B cell (primary cell): Measurements from ENCODE around the gene FIBCD1. TPM values are rescaled to one million over a fixed set of nuclear protein-coding genes. Genes with fewer than 3 reads are reported as not detected.

Experiments
- ATAC-seq: fragments of 200-7000 bp; cut with Tn5 transposase; one replicate; pipeline ENCODE4 v1.10.0; 2021; ENCODE audit warnings: low read depth, mild to moderate bottlenecking, moderate number of reproducible peaks, moderate library complexity
- CTCF ChIA-PET: fragments of 350-600 bp; sonication (Branson Sonifier 250); formaldehyde crosslinking; loops from one replicate; lab custom pipeline; 2021; ENCODE audit warnings: antibody characterized with exemption, inconsistent platforms; lab: Charles Lee
- POLR2A ChIA-PET: fragments of 350-600 bp; sonication (Branson Sonifier 250); formaldehyde crosslinking; loops from one replicate; lab custom pipeline; 2021; ENCODE audit warnings: antibody characterized with exemption; lab: Charles Lee
- DNase-seq: peaks from one replicate; pipeline ENCODE4 v3.0.0; 2013
- H2AFZ ChIP-seq: 2 replicates; pipeline ENCODE4 v1.6.1; 2012; ENCODE audit warnings: mild to moderate bottlenecking, low read depth, low read length; ENCODE audit not compliant: insufficient read depth, poor library complexity, severe bottlenecking
- H3K27ac ChIP-seq, 2 donors: 1 replicate in 1 of 2; 2 replicates in 1 of 2; pipeline ENCODE4 v1.5.1; 2012 to 2013; ENCODE audit warnings: low read length in 2 of 2, mild to moderate bottlenecking in 2 of 2, moderate library complexity in 1 of 2
- H3K27me3 ChIP-seq, 4 experiments: fragments of 200-600 bp in 1 of 4; sonication (generic) in 1 of 4; replicated peaks in 1 of 4; 1 replicate in 2 of 4; 2 replicates in 2 of 4; pipeline versions ENCODE4 v1.6.1 to v1.7.0; 2013 to 2016; ENCODE audit warnings: low read length in 3 of 4, mild to moderate bottlenecking in 2 of 4, mixed read lengths in 1 of 4, moderate library complexity in 1 of 4; ENCODE audit not compliant: insufficient read depth in 4 of 4, control insufficient read depth in 3 of 4; ENCODE audit errors: control extremely low read depth in 1 of 4
- H3K36me3 ChIP-seq, 2 experiments: replicated peaks in 1 of 2; 1 replicate in 1 of 2; 2 replicates in 1 of 2; pipeline versions ENCODE4 v1.6.1 to v1.7.1; 2013; ENCODE audit warnings: low read length in 1 of 2; ENCODE audit not compliant: insufficient read depth in 2 of 2, control insufficient read depth in 1 of 2; ENCODE audit errors: control extremely low read depth in 1 of 2, extremely low read depth in 1 of 2
- H3K4me1 ChIP-seq, 2 donors: fragments of 200-600 bp in 1 of 2; sonication (generic) in 1 of 2; 1 replicate in 1 of 2; 2 replicates in 1 of 2; pipeline versions ENCODE4 v1.5.1 to v1.6.1; 2013 to 2017; ENCODE audit warnings: low read length in 2 of 2; ENCODE audit not compliant: control insufficient read depth in 2 of 2, insufficient read depth in 2 of 2
- H3K4me2 ChIP-seq: replicated peaks from 2 replicates; pipeline ENCODE3; 2012; ENCODE audit warnings: mild to moderate bottlenecking, low read depth, low read length; ENCODE audit not compliant: poor library complexity, severe bottlenecking
- H3K4me3 ChIP-seq, 5 experiments: fragments of 200-600 bp in 1 of 5; sonication (generic) in 1 of 5; 1 replicate in 3 of 5; 2 replicates in 2 of 5; pipeline versions ENCODE4 v1.5.1 to v1.7.0; 2011 to 2016; ENCODE audit warnings: low read length in 4 of 5, mild to moderate bottlenecking in 4 of 5, low read depth in 2 of 5, control low read depth in 1 of 5, moderate library complexity in 1 of 5; ENCODE audit not compliant: insufficient read depth in 1 of 5; ENCODE audit errors: control extremely low read depth in 1 of 5, extremely low read depth in 1 of 5
- H3K79me2 ChIP-seq: fragments of 200-600 bp; sonication (generic); one replicate; pipeline ENCODE4 v1.6.0; 2016; ENCODE audit warnings: low read length; ENCODE audit not compliant: control insufficient read depth, insufficient read depth
- H3K9ac ChIP-seq: fragments of 200-600 bp; sonication (generic); 2 replicates; pipeline ENCODE4 v1.6.1; 2017; ENCODE audit warnings: mild to moderate bottlenecking, low read length, moderate library complexity
- H3K9me3 ChIP-seq, 3 donors: one replicate each; pipeline versions ENCODE4 v1.6.1 to v1.7.1; 2013; ENCODE audit warnings: low read length in 2 of 3; ENCODE audit not compliant: control insufficient read depth in 2 of 3, insufficient read depth in 1 of 3; ENCODE audit errors: control extremely low read depth in 1 of 3
- H4K20me1 ChIP-seq: 2 replicates; pipeline ENCODE4 v1.6.0; 2012; ENCODE audit warnings: mild to moderate bottlenecking, low read length; ENCODE audit not compliant: insufficient read depth, control insufficient read depth, poor library complexity, severe bottlenecking
- H3K27ac Mint-ChIP-seq: one replicate; pipeline ENCODE4 v1.8.0; 2021; ENCODE audit warnings: mixed read lengths
- H3K27me3 Mint-ChIP-seq: one replicate; pipeline ENCODE4 v1.8.0; 2021; ENCODE audit warnings: mixed read lengths
- H3K4me1 Mint-ChIP-seq: one replicate; pipeline ENCODE4 v1.8.0; 2021; ENCODE audit warnings: mixed read lengths
- H3K4me3 Mint-ChIP-seq: one replicate; pipeline ENCODE4 v1.8.0; 2021; ENCODE audit warnings: mixed read lengths
- H3K9me3 Mint-ChIP-seq: one replicate; pipeline ENCODE4 v1.8.0; 2022; ENCODE audit warnings: mixed read lengths; ENCODE audit not compliant: insufficient read depth
- CTCF ChIP-seq: fragments of 200-600 bp; IDR thresholded peaks from one replicate; pipeline ENCODE4 v1.8.0; 2022; ENCODE audit warnings: antibody characterized with exemption, mild to moderate bottlenecking
- EZH2 ChIP-seq: IDR thresholded peaks from 2 replicates; pipeline ENCODE4 v1.6.1; 2012; ENCODE audit warnings: borderline replicate concordance, low read depth, mild to moderate bottlenecking, moderate library complexity, low read length; ENCODE audit not compliant: insufficient read depth, poor library complexity, severe bottlenecking
- WGBS: methylation state at CpG from one replicate; pipeline ENCODE4 v1.1.5; 2013; ENCODE audit warnings: missing lambda C conversion rate; ENCODE audit not compliant: insufficient coverage; 5-methylcytosine and 5-hydroxymethylcytosine counted together
- intact Hi-C: fragments of 100-400 bp; cut with micrococcal nuclease; formaldehyde crosslinking; loops from one replicate; pipeline ENCODE4 v1.10.0; 2022
- polyA plus RNA-seq: library from polyadenylated mRNA; depleted of rRNA; stranded (reverse); fragments of >200 nt; gene quantifications from 2 replicates; pipeline ENCODE4 v1.2.3, GENCODE V29; 2012
- total RNA-seq, 2 donors: library from RNA; stranded (reverse); fragments of 120-200 nt in 1 of 2; gene quantifications; 1 replicate in 1 of 2; 2 replicates in 1 of 2; pipeline versions ENCODE4 v1.2.3 to v1.2.4, GENCODE V29; 2013 to 2022

FIBCD1 gene
- total and polyA plus RNA-seq, 2 donors (not counting 1 experiment from before 2014, with no cell fraction given), result not detected

- Histone ChIP-seq H3K79me2 (no peaks in the 10 kb centered on the region), H3K27ac (no peak overlapping the region), H4K20me1 (no peaks in the 10 kb centered on the region), H3K4me3 (no peak overlapping the region), H3K9ac (no peak overlapping the region), H3K36me3 (no peaks in the 10 kb centered on the region), H3K27me3 (peaks cover 0 to 11% (median 0%) of the 10 kb centered on the region in 4 experiments), H2AFZ (no peak overlapping the region), H3K4me2 (no peak overlapping the region), H3K9me3 (no peaks in the 10 kb centered on the region), H3K4me1 (no peaks in the 10 kb centered on the region)
- no peaks in the 10 kb centered on the region for H3K4me1 Mint-ChIP-seq
- H3K27me3 Mint-ChIP-seq, result peaks cover 18% of the 10 kb centered on the region
- no peak overlapping the region for H3K4me3 Mint-ChIP-seq
- POLR2A ChIA-PET, result interaction anchor here (0.6 kb wide), 1 partner anchor 1389 kb away, joined by 6 read pairs; no protein-coding TSS in a partner anchor
- no peaks in the 10 kb centered on the region for H3K9me3 Mint-ChIP-seq
- WGBS, result 93% methylated on average over 5 of the region's 6 CpGs
- no peak for ATAC-seq
- CTCF ChIA-PET, result no interaction called here
- no peak for DNase-seq
- no peak for TF ChIP-seq EZH2
- TF ChIP-seq CTCF, result no peak
- no peak overlapping the region for H3K27ac Mint-ChIP-seq
- intact Hi-C loops, result no loop called here
Observed at GRCh38 chr9:130972277-130972956, 33.4 kb upstream of the FIBCD1 start.

- ATAC-seq (no peak), DNase-seq (no peak)
- Histone ChIP-seq H4K20me1 (no peaks in the 10 kb centered on the region), H3K27ac (no peak overlapping the region), H3K4me3 (no peak overlapping the region), H3K4me2 (no peak overlapping the region), H3K79me2 (no peaks in the 10 kb centered on the region), H2AFZ (no peak overlapping the region), H3K4me1 (no peaks in the 10 kb centered on the region), H3K9ac (no peak overlapping the region), H3K27me3 (peaks cover 0 to 11% (median 0%) of the 10 kb centered on the region in 4 experiments), H3K9me3 (no peaks in the 10 kb centered on the region), H3K36me3 (no peaks in the 10 kb centered on the region)
- Mint-ChIP-seq H3K9me3 (no peaks in the 10 kb centered on the region), H3K4me3 (no peak overlapping the region), H3K27ac (no peak overlapping the region), H3K27me3 (peaks cover 18% of the 10 kb centered on the region), H3K4me1 (no peaks in the 10 kb centered on the region)
- ChIA-PET POLR2A (interaction anchor here (0.6 kb wide), 1 partner anchor 1390 kb away, joined by 6 read pairs; no protein-coding TSS in a partner anchor), CTCF (no interaction called here)
- 80% methylated on average over 11 of the region's 12 CpGs for WGBS
- intact Hi-C loops, result no loop called here
- TF ChIP-seq CTCF (no peak), EZH2 (no peak)
Observed at GRCh38 chr9:130971294-130971849, 32.3 kb upstream of the FIBCD1 start.
